Activated CD4-positive, alpha-beta T cell treated with anti-CD3 and anti-CD28 coated beads for 36 hours (primary cell): ENCODE data around the gene ELAPOR2. TPM values are rescaled to one million over a fixed set of nuclear protein-coding genes. Genes with fewer than 3 reads are reported as not detected.

Experiments
- ATAC-seq: fragments of 200-7000 bp; cut with Tn5 transposase; one replicate; pipeline ENCODE4 v1.10.0; 2021; ENCODE audit warnings: mild to moderate bottlenecking, moderate library complexity
- CTCF ChIA-PET: fragments of 350-600 bp; sonication (Branson Sonifier 250); formaldehyde crosslinking; loops from one replicate; lab custom pipeline; 2021; ENCODE audit warnings: antibody characterized with exemption; lab: Charles Lee
- POLR2A ChIA-PET: fragments of 350-600 bp; sonication (Branson Sonifier 250); formaldehyde crosslinking; loops from one replicate; lab custom pipeline; 2021; ENCODE audit warnings: antibody characterized with exemption, inconsistent platforms; lab: Charles Lee
- DNase-seq: peaks from one replicate; pipeline ENCODE4 v3.0.0-alpha.2; 2020
- H3K27ac Mint-ChIP-seq: one replicate; pipeline ENCODE4 v1.8.0; 2021; ENCODE audit warnings: mixed read lengths
- H3K27me3 Mint-ChIP-seq: one replicate; pipeline ENCODE4 v1.8.0; 2021; ENCODE audit warnings: mixed read lengths
- H3K36me3 Mint-ChIP-seq: one replicate; pipeline ENCODE4 v1.8.0; 2021; ENCODE audit warnings: low read depth, mixed read lengths
- H3K4me1 Mint-ChIP-seq: one replicate; pipeline ENCODE4 v1.8.0; 2021; ENCODE audit warnings: mixed read lengths
- H3K4me3 Mint-ChIP-seq: one replicate; pipeline ENCODE4 v1.8.0; 2021; ENCODE audit warnings: mild to moderate bottlenecking, moderate library complexity, mixed read lengths
- H3K9me3 Mint-ChIP-seq: one replicate; pipeline ENCODE4 v1.8.0; 2021; ENCODE audit warnings: low read depth, mixed read lengths
- intact Hi-C, 2 experiments: fragments of 100-400 bp; cut with DNase I in 1 of 2; cut with micrococcal nuclease in 1 of 2; formaldehyde crosslinking; loops; one replicate each; pipeline versions ENCODE4 v1.14.2 to v1.15.1; 2022 to 2024; cut with DNase I, micrococcal nuclease
- total RNA-seq, 2 experiments: library from RNA; stranded (reverse); gene quantifications; one replicate each; pipeline ENCODE4 v1.2.3, GENCODE V29; 2021

ELAPOR2 gene
- total RNA-seq, 2 experiments from 2014 or later, result 3.9 to 4.4 TPM

GRCh38 chr7:87013136-87013839 lies 46.2 kb downstream of the ELAPOR2 start:
- CTCF ChIA-PET, result interaction anchor here (0.6 to 1.8 kb wide), 6 partner anchors 12 to 116 kb away, joined by 3 to 4 read pairs (median 3); no protein-coding TSS in a partner anchor
- peaks cover 5% of the 10 kb centered on the region for H3K4me1 Mint-ChIP-seq
- ATAC-seq (no peak), DNase-seq (no peak)
- no peak overlapping the region for H3K4me3 Mint-ChIP-seq
- H3K27ac Mint-ChIP-seq, result no peak overlapping the region
- intact Hi-C loops, result no loop called here
- no peaks in the 10 kb centered on the region for H3K36me3 Mint-ChIP-seq
- H3K27me3 Mint-ChIP-seq, result no peaks in the 10 kb centered on the region
- POLR2A ChIA-PET, result no interaction called here
- H3K9me3 Mint-ChIP-seq, result no peaks in the 10 kb centered on the region

Other genes starting within 250 kb of the ELAPOR2 start
- 10 to 100 TPM; 60.4 to 64.9 TPM for gene DMTF1, start 92.8 kb upstream of the ELAPOR2 start, total RNA-seq
- 10 to 100 TPM; 44.1 to 46.9 TPM for gene TMEM243, start 160.1 kb upstream of the ELAPOR2 start, total RNA-seq